HG02884 (cell line): ENCODE data around the gene C1QTNF5.

Source experiments
- ATAC-seq: cut with Tn5 transposase; IDR thresholded peaks from one replicate; pipeline ENCODE4 v1.9.1; 2021; ENCODE audit warnings: mild to moderate bottlenecking, moderate library complexity; ENCODE audit not compliant: unreplicated experiment

Gene C1QTNF5

DNA sequence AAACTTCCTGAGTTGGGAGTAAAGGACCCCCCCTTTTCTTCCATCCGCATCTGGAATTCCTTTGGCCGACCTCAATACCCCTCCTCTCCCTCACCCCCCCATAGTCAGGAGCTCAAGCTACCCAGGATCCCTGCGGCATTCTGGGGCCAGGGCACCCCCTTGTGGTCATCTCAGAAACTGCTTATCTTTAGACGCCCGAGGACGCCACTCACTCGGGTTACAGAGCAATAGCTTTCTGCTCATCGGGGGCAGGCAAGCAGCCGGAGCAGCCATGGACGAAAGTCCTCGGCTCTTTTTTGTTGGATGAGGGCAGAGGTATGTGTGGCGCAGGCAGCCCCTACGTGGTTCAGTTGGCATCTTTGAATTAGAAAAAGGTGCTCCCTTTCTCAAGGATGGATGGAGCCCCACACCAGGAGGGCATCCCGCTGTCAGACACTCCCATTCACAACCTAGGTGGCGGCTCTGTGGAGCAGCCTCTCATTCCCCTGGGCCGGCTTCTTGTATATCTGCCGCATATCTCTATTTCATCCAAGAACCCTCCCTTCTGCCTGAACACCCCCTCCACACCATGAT is 2.3 kb downstream of the C1QTNF5 start:
- no peak for ATAC-seq

DNA sequence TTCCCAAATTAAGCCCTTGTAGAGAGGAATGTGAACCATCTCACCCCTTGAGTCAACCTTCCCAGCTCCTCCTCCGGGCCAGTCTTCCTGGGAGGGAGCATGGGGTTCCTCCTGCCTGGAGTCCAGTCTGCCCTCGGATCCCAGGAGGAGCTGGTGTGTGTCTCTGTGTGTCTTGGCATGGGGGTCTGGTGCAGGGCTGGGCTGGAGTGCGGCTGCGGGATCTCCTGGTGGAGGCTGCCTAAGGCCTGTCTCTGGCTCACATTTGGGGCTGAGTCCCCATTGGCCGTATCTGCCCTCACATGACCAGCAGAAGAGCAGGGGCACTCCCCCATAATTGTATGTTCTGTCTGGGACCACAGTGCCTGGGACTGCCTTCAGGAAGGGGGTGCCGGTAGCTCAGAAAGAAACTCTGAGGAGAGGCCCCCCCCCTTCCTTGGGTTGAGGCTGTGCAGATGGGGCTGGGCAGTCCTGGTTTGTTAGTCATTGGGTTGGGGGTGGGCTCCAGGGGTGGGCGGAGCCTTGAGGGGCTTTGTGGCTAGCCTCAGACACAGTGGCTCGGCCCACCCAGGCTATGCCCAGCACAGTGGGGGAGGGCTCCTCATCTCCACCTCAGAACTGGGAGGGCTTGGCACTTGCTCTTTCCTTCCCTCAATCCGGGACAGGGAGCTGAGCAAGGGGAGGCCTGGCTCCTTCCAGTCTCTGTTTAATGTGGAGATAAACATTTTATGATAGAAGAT is 2.9 kb downstream of the C1QTNF5 start:
- ATAC-seq, result no peak

DNA sequence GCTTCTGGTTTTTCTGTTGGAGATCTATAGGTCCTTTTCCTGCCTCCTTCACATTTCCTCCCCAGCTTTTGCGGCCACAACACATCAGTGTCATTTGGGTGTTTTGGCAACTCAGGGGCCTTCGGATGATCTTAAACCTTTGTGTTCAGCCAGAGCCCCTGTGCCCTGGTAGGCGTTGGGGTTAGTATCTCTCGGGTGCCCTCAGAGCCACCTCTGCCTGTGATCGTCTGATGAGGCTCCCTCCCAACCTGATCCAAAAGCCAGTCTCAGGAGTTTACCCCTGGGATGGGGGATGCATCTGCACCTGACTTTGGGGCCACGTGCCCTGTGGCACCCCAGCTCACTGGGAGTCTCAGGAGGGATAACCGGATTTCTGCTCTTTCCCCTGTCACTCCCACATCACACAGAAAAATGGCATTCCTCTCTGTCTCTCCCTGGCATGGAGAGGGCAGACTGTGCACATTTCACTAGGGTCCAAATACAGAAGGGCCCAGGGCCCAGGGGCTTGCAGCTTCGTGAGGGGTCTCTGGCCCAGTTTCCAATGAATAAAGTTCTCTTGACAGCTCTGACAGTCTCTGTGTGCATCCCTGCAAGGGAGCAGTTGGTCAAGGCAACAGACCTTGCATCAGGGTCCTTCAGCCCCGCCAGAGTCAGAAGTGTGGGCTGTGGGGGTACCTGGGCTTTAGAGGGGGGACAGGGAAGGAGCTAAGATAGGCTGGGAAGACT is 3.8 kb downstream of the C1QTNF5 start:
- ATAC-seq, result no peak

DNA sequence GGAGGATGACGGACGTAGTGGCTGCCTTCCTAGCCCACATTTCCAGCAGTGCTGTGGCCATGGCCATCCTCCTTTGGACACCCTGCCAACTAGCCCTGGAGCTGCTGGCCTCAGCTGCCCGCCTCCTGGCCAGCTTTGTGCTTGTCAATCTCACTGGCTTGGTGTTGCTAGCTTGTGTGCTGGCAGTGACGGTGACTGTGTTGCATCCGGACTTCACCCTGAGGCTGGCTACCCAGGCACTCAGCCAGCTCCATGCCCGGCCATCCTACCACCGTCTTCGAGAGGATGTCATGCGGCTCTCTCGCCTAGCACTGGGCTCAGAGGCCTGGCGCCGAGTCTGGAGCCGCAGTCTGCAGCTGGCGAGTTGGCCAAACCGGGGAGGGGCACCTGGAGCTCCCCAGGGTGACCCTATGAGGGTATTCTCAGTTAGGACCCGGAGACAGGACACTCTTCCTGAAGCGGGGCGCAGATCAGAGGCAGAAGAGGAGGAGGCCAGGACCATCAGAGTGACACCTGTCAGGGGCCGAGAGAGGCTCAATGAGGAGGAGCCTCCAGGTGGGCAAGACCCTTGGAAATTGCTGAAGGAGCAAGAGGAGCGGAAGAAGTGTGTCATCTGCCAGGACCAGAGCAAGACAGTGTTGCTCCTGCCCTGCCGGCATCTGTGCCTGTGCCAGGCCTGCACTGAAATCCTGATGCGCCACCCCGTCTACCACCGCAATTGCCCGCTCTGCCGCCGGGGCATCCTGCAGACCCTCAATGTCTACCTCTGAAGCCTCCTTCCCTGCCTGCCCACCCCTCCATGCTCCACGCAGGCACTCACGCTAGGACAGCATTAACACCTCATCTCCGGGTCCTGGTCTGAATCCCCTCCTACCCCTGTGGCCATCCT is 4.8 kb downstream of the C1QTNF5 start:
- ATAC-seq, result no peak

DNA sequence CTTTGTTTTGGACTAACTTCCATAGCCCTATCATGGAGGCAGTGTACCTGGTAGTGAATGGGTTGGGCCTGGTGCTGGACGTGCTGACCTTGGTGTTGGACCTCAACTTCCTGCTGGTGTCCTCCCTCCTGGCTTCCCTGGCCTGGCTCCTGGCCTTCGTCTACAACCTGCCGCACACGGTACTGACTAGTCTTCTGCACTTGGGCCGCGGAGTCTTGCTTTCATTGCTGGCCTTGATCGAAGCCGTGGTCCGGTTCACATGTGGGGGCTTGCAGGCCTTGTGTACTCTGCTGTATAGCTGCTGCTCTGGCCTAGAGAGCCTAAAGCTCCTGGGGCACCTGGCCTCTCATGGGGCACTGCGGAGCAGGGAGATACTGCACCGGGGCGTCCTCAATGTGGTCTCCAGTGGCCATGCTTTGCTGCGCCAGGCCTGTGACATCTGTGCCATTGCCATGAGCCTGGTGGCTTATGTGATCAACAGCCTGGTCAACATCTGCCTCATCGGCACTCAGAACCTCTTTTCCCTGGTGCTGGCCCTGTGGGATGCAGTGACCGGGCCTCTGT is 5.5 kb downstream of the C1QTNF5 start:
- no peak for ATAC-seq

DNA sequence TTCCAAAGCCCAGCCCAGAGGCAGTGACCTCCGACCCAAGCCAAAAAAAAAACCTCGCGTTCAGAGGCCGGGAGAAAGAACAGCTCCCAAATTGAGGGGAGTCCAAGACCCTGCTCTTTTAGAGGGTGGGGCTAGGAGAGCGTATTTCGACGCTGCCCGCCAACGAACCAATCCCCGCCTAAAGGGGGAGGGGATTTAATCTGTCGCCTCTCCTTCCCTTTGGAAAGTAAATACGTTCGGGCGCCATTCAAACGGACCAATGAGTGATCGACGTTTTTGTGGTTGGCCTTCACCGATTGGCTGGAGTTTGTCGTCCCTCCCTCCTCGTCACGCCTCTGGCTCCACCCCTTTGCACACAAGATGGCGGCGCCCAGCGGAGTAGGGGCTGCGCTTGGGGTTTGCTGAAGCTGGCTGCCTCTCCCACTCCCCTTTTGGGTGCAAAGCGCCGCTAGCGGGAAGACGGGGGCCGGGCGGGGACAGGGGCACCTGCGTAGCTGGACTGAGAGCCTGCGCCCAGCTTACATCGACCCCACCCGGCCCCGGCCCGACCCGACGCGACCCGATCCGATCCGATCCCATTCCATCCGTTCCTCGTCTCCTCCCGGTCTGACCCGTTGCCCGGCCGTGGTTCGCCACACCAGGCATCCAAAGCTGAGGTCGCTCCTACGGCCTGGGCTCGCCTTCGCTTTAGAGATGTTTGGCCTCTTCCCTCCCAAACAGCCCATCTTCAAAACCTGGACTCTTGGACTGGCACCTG is 6.3 kb downstream of the C1QTNF5 start, which contains the start of gene RNF26:
TSS of gene RNF26 (plus strand) at position 354 of the 757 bp plus-strand sequence. CDS start 596 bp downstream, outside the sequence.
- peak; percentile 97 for ATAC-seq

DNA sequence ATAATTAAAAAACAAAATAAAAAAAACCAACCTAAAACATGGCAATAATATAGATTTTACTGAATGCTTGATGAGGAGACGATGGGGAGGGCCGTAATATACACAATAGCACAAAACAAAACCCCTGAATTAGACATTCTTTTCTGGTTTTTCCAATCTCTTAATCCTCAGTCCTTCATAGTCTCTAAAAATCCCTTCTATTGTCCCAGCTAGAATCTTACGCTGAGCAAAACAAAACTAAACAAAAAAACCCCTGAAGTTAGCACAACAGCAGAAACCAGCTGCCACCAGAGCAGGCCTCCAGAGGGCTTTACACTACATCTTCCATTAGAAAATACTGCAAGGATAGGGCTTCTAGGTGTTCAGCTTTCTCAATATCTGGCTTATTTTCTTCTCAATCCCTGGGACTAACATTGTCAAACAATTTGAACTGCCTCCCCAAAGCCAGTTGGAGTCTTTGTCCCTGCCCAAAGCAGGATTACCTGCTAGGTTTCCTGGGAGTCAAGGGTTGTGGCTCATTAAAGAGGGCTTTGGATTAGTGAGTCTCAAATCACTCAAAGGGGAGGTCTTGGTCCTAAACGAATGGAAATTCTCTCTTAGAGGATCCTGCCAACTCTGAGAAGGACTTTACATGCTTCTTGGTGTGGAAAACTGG is 8.4 kb downstream of the C1QTNF5 start:
- ATAC-seq, result no peak

DNA sequence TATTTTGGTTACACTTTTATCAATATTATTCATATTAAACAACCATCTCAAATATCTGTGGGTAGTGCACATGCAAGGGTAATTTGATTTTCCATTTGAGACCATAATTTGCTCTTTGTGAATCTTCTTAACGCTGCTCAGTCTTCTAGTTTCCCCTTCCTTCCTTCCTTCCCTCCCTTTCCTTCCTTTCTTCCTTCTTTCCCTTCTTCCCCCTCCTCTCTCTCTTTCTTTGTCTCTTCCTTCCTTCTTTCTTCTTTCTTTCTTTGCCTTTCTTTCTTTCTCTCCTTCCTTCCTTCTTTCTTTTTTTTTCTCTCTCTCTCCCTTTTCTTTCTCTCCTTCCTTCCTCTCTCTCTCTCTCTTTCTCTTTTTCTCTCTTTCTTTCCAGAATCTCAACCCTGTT is 10.4 kb downstream of the C1QTNF5 start:
- no peak for ATAC-seq

DNA sequence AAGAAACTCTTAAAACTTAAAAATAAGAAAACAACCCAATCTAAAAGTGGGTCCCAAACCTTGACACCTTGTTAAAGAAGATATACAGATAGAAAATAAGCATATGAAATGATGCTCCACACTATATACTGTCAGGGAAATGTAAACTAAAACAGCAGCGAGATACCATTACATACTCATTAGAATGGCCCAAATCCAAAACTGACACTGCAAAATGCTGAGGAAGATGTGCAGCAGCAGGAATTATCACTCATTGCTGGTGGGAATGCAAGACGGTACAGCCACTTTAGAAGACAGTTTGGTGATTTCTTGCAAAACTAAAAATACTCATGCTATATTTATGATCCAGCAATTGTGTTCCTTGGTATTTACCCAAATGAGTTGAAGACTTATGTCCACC is 11.4 kb downstream of the C1QTNF5 start:
- ATAC-seq, result no peak

DNA sequence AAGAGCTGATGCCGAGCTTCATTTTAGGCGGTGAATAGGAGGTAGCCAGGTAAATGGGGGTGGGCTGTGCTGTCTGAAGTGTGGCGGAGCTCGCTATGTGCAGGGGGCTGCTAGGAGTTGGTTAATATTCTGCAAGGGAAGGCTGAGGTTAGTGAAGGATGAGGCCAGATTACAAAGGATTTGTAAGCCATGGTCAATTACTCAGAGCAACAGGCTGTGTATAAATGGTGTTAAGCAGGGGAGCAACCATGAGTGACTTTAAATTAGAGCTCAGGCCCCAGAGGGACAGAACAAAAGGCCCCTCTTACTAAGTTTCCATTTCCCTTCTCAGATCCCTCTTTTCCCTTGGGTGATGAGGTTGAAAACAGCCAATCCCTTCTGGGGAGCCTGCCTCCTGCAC is 16.5 kb downstream of the C1QTNF5 start:
- ATAC-seq, result no peak

DNA sequence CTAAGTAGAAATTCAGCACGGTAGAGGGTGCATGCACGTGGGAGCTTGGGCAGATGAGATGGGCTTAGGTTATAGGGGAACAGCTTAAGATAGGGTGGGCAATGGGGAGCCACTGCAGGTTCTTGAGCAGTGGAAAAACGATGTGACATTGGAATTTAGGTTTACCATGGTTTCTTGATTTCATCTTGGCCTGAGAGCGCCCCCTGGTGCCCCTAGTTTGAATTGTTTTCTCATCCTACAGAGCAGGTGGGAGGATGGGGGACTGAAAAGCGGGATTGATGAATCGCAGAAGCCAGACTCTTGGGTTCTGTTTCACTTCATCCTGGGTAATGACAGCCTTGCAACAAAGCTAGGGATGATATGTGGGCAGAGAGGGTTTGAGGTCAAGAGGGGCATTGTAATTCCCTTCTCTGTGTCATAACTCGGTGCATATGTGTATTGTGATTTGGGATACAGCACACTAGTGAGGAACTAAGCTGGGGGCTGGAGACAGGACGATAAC is 17.1 kb downstream of the C1QTNF5 start:
- no peak for ATAC-seq

DNA sequence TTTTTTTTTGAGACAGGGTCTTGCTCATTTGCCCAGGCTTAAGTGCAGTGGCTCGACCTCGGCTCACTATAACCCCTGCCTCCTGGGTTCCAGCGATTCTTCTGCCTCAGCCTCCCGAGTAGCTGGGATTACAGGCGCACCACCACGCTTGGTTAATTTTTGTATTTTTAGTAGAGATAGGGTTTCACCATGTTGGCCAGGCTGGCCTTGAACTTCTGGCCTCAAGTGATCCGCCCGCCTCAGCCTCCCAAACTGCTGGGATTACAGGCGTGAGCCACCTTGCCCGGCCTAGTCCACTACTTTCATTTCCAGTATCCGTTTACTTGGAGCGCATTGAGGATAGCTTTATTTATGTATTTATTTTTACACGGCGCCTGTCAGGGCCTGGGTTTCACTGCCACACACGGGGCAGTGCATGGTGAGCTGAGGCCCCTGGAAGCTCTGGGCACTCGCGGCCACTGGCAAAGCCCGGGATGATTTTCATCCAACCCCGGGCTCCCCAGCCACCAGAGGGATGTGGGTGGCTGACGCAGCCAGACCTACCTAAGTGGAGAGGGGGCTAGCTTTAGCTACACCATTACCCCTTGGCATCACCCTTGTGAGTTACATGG is 17.7 kb downstream of the C1QTNF5 start:
- no peak for ATAC-seq

DNA sequence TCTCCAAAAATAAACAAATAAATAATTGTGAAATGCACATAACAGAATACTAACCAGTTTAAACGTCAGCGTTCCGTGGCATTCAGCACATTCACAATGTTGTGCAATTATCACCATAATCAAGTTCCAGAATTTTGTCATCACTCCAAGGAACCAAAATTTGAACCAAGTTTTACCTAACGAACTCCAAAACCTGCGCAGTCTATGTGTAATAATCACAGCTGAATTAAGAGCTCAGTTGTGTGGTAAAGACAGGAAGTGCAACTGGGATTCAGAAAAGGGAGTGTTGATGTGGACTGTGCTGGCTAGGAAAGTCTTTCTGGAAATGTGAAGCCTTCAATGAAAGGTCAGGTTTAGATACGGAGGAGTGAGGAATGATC is 18.3 kb downstream of the C1QTNF5 start:
- ATAC-seq, result no peak

DNA sequence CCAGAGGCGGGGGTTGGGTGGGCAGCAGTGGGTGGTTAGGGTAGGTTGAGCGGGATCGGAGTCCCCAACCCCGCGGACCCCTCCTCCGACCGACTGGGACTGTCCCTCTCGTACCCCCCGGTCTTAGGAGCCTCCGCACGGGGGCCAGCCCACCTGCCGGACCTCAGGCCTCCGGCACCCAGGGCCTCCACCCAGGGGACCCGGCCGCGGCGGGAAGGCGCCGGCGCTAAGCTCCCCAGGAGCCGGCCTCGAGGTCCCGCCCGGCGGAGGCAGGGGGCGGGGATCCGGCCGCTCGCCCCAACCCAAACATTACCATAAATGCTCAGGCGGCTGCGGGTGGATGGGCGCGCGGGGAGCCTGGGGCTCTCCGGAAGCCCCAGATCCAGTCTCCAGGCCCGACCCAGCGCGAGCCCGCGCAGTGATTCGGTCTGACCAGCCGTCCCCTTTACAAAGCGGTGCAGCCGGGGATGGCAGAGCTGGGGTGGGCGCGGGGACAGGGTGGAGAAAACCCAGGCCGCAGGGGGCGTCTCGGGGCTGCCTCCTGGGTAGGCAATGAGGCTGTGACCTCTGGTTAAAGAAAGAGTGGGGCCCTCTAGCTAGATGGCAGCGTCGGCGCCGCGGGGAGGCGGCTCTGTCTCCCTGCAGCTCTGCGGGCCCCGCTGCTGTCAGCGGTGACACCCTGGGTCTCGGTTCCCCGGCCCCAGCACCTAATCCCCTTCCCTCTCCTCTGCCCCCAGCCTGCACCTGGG is 19.7 kb downstream of the C1QTNF5 start:
- peak; percentile 44 for ATAC-seq

DNA sequence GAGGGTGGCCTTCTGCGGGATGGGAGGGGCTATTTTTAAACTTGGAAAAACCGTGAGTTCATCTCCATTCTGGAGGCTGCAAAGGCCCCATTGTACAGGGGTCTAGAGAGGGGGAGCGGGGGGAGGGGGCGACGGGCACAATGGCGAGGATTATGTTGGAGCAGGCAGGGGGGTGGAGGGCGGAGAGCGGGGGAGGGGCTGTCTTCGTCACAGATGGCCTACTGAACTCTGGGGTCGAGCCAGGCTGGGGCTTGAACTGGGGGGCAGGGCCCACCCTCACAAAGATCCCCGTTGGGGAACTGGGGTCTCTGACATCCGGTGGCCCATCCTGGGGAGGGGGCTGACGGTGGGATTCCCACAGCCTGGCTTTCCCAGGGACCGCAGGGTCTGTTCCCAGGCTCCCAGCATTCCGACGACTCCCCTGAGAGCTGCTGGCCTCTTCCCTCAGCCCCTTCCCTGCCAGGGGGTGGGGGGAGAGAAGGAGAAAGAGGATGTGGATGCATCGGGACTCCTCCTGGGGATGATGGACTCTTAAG is 20.4 kb downstream of the C1QTNF5 start:
- ATAC-seq, result no peak

DNA sequence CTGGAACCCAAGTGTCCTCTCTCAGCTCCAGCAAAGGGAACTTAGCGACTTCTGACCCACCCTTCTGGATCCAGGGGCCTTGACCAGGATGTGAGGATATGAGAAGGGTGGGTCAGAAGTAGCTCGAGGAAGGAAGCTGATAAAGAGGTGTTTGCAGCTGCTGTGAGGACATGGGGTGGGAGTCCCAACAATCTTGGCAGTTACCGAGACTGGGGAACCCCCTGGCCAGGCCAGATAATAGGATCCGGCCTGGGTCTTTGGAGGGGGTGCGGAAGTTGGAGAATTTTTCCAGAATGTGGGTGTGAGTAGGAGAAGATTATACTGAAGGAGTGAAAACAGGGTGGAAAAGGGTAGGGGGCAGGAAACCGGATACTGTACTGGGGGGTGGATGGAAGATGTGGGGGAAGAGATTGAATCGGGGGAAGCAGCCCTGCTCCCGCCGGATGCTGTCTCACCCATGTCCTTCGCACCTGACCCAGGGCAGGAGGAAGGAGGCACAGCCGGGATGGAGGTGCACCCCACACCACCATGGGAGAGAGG is 20.9 kb downstream of the C1QTNF5 start:
- ATAC-seq, result no peak

DNA sequence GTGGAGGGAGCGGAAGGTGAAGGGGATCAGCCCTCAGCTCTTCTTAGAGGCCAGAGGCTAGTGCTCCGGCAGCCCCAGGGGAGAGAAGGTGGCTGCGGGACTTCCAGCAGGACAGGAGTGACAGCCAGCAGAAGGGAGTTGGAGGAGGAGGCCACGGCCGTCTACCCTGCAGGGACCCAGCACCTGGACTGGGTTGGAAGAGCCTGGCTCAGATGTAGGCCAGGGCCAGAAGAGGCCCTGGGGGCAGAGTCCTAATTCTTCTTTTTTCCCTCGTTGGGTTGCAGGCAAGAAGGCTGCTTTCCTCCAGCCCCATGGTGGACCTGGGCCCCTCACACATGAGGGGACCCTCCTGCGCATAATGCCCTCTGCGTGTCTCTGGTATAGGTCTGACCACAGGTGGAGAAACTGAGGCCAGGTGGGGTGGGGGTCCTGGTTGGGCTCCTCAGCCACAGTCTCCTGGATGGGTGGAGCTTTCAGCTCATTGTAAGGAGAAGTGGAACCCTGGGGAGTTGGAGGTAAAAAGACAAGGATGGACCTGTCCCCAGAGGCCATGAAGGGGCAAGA is 21.5 kb downstream of the C1QTNF5 start:
- ATAC-seq, result no peak
